Measurements from ENCODE around the gene KIF11. TPM values are rescaled to one million over a fixed set of nuclear protein-coding genes. Genes with fewer than 3 reads are reported as not detected.

KIF11 gene
- total and polyA plus RNA-seq, 2 donors (not counting 3 experiments of a cell fraction or from before 2014, with no cell fraction given): 7.3 to 42.6 TPM

- Histone ChIP-seq H3K27ac (ENCODE audit: insufficient read depth, low read depth, low read length) (peak overlapping the region; percentile 73), H3K79me2 (ENCODE audit: control insufficient read depth, insufficient read depth, low read length) (peaks cover 56% of the 10 kb centered on the region), H3K9me3 (replicated peaks; ENCODE audit: control insufficient read depth, insufficient read depth, low read length) (no peaks in the 10 kb centered on the region), H3K9me1 (replicated peaks; ENCODE audit: control insufficient read depth, extremely low read depth, insufficient read depth, low read length) (no peaks in the 10 kb centered on the region), H3K4me1 (ENCODE audit: control insufficient read depth, extremely low read depth, insufficient read depth, low read length) (peaks cover 56% of the 10 kb centered on the region), H3K4me2 (ENCODE audit: insufficient read depth, low read length) (peak overlapping the region; percentile 100), H3K27me3 (ENCODE audit: control insufficient read depth in 2 of 2, insufficient read depth in 2 of 2, low read length in 2 of 2) (no peaks in the 10 kb centered on the region), H2AFZ (ENCODE audit: low read depth, low read length) (no peak overlapping the region), H4K20me1 (replicated peaks; ENCODE audit: control insufficient read depth, extremely low read depth, insufficient read depth, low read length) (peaks cover 3% of the 10 kb centered on the region), H3K36me3 (ENCODE audit: control insufficient read depth in 2 of 2, extremely low read depth in 1 of 2, insufficient read depth in 2 of 2, low read length in 2 of 2) (peaks cover 2 to 29% of the 10 kb centered on the region in 2 experiments), H3K4me3 (replicated peaks in 1 of 3; ENCODE audit: insufficient read depth in 1 of 3, low read depth in 1 of 3, low read length in 3 of 3) (peak overlapping the region; percentile 48 to 98 (median 91)), H3K9ac (replicated peaks; ENCODE audit: extremely low read depth, insufficient read depth, low read length) (peak overlapping the region; percentile 93)
- intact Hi-C loops (cut with micrococcal nuclease): no loop called here
- TF ChIP-seq POLR2A (IDR thresholded peaks at IDR 0.05; ENCODE audit: low read depth, low read length): no peak
- no peak for TF ChIP-seq CTCF (IDR thresholded peaks at IDR 0.05; ENCODE audit: extremely low read depth in 1 of 2, insufficient read depth in 1 of 2, low read depth in 1 of 2, low read length in 2 of 2)
- no peak for TF ChIP-seq GATA2 (IDR thresholded peaks at IDR 0.05; ENCODE audit: insufficient read depth, insufficient read length, low read depth, low read length)
- TF ChIP-seq MAX (IDR thresholded peaks at IDR 0.05; ENCODE audit: insufficient read depth, insufficient read length): no peak
- no peak for TF ChIP-seq FOS (IDR thresholded peaks at IDR 0.05; ENCODE audit: borderline replicate concordance, insufficient read depth, low read length)
- no peak for TF ChIP-seq EZH2 (IDR thresholded peaks at IDR 0.05; ENCODE audit: borderline replicate concordance, low read depth, low read length, severe bottlenecking)
- no peak for TF ChIP-seq POLR2AphosphoS5 (IDR thresholded peaks at IDR 0.05; ENCODE audit: insufficient read depth, low read depth, low read length)
- no peak for TF ChIP-seq JUN (IDR thresholded peaks at IDR 0.05; ENCODE audit: borderline replicate concordance, insufficient read depth, insufficient read length, low read depth)
- no peak for TF ChIP-seq MYC (IDR thresholded peaks at IDR 0.05; ENCODE audit: low read depth, low read length)
- CTCF ChIA-PET: interaction anchor here (1.1 to 5.6 kb wide), 6 partner anchors 11 to 155 kb away, joined by 3 to 61 read pairs (median 6); partner anchors contain the start of gene EXOC6
- DNase-seq (ENCODE audit: low read depth, low spot score) (peak; percentile 29), FAIRE-seq (no peak)
- dilution Hi-C loops (cut with MboI; ENCODE audit: extremely low pct_ligation_motif_present, low sequenced_read_pairs): no loop called here
- POLR2A ChIA-PET: interaction anchor here (1.1 to 2.0 kb wide), 2 partner anchors 130 to 150 kb away, joined by 3 to 6 read pairs; no protein-coding TSS in a partner anchor
- no TSS peak for BruUV-seq (replicated peaks)
These were observed 100.0 kb downstream of the KIF11 start for GRCh38 chr10:92692697-92693533.

Measured in endothelial cell of umbilical vein (primary cell).